ENCODE results near the gene LDLRAP1.
A peak's percentile ranks its signal among the peaks of the same experiment; 100 is the strongest.

The LDLRAP1 gene

DNA sequence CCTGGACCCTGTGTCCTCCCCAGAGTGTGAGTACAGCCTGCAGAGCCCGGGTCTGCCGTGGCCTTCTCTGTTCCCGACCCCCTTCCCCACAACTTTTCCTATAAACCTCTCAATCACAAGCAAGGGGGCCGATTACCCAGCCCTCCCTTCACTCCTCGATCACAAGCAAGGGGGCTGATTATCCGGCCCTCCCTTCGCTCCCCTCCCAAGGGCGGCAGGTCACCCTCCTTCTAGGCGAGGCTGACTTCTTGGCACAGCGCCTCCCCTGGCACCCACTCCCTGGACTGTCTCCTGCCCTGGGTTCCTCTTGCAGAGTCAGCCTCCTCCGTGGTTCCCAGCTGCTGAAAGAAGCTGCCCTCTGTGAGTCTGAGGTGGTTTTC is 12.3 kb upstream of the LDLRAP1 start:
- no peak for TF ChIP-seq CTCF (IDR thresholded peaks at IDR 0.05; ENCODE audit: insufficient read depth, low read length, poor library complexity, severe bottlenecking)
- H3K27me3 ChIP-seq (replicated peaks; ENCODE audit: control insufficient read depth, insufficient read depth, low read length): peaks cover 1% of the 10 kb centered on the region
- no peaks in the 10 kb centered on the region for H3K36me3 ChIP-seq (ENCODE audit: control insufficient read depth, insufficient read depth, low read length)
- no peak for DNase-seq (ENCODE audit: extremely low read depth, insufficient read length)
- no peak overlapping the region for H3K4me3 ChIP-seq (replicated peaks; ENCODE audit: low read depth, low read length)

DNA sequence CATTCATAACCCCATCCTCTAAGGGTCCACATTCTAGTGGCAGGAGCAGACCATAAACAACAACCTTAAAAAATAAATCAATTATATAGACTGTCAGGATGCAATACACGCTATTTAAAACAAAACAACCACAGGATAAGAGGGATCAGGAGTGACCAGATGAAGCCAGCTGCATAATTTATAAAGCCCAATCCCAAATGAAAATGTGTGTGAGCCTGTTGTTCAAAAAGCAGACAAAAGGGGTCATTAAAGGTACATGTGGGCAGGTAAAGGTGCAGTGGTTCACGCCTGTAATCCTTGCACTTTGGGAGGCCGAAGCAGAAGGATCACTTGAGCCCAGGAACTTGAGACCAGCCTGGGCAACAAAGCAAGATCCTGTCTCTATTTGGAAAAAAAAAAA is 10.4 kb upstream of the LDLRAP1 start:
- no peak for DNase-seq (ENCODE audit: extremely low read depth, insufficient read length)
- Histone ChIP-seq H3K4me3 (replicated peaks; ENCODE audit: low read depth, low read length) (no peak overlapping the region), H3K36me3 (ENCODE audit: control insufficient read depth, insufficient read depth, low read length) (no peaks in the 10 kb centered on the region), H3K27me3 (replicated peaks; ENCODE audit: control insufficient read depth, insufficient read depth, low read length) (peaks cover 1% of the 10 kb centered on the region)
- peak; percentile 14 for TF ChIP-seq CTCF (IDR thresholded peaks at IDR 0.05; ENCODE audit: insufficient read depth, low read length, poor library complexity, severe bottlenecking)

DNA sequence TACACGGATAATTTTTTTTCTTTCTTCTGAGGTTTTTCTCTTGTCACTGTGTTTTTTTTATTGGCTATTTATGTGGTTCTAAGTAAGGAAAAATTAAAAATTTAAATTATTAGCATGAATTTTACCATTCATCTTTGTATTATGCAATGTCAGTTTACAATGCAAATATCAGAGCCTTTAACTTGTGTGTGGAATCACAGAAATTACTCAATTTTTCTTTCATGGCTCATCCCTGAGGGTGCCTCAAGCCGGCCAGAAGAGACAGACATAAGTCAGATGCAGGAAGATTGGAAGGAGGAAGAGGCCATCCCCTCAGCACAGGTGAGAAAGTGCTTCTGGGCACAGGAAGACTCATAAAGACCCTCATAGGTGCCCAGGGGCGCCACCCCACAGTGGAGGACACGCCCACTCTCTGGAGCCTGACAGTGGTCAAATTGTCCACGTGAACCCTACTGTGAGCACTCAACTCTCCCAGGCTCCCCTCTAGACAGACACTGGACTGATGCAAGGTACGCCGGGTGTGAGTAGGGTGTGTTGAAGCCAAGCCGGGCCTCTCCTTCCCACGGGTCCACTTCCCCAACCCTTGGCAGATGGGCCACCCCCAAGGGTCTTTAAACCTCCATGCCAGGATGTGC is 9.5 kb upstream of the LDLRAP1 start:
- Histone ChIP-seq H3K4me3 (replicated peaks; ENCODE audit: low read depth, low read length) (no peak overlapping the region), H3K27me3 (replicated peaks; ENCODE audit: control insufficient read depth, insufficient read depth, low read length) (peaks cover 1% of the 10 kb centered on the region), H3K36me3 (ENCODE audit: control insufficient read depth, insufficient read depth, low read length) (no peaks in the 10 kb centered on the region)
- TF ChIP-seq CTCF (IDR thresholded peaks at IDR 0.05; ENCODE audit: insufficient read depth, low read length, poor library complexity, severe bottlenecking): no peak
- no peak for DNase-seq (ENCODE audit: extremely low read depth, insufficient read length)

DNA sequence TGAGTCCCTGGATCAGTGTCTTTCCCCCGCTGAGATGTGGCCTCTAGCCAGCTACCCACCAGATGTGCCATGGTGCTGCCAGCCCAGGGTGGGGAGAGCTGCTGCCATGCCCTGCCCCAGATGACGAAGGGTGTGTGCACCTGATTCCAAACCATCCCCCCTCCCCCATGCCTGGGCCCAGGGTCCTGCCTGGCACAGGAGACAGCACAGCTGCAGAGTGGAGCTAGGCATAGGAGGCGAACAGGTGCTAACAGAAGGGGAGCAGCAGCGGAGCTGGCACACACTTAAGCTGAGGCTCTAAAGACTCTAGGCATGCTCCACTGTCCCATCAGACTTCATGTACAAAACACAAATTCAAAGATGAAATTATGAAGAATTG is 9.0 kb upstream of the LDLRAP1 start:
- H3K36me3 ChIP-seq (ENCODE audit: control insufficient read depth, insufficient read depth, low read length): no peaks in the 10 kb centered on the region
- no peak overlapping the region for H3K4me3 ChIP-seq (replicated peaks; ENCODE audit: low read depth, low read length)
- peaks cover 1% of the 10 kb centered on the region for H3K27me3 ChIP-seq (replicated peaks; ENCODE audit: control insufficient read depth, insufficient read depth, low read length)
- no peak for TF ChIP-seq CTCF (IDR thresholded peaks at IDR 0.05; ENCODE audit: insufficient read depth, low read length, poor library complexity, severe bottlenecking)
- no peak for DNase-seq (ENCODE audit: extremely low read depth, insufficient read length)

DNA sequence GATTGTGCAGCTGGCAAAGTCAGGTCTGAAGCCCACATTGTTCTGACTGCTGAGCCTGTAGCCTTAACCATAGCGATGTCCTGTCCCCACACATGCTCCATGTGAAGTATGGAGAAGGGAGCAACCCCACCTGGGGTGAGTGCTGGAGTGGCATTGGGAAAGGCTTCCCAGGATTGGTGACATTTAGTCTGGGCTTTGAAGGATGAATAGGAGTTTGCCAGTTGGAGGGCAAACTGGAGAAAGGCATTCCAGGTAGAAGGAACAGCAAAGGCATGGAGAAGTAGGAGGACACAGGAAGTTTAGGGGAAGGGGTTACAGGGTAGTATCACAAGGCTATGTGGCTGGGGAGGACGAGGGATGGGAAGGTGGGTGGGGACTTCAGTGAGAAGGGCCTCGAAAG is 7.3 kb upstream of the LDLRAP1 start:
- no peak for DNase-seq (ENCODE audit: extremely low read depth, insufficient read length)
- Histone ChIP-seq H3K27me3 (replicated peaks; ENCODE audit: control insufficient read depth, insufficient read depth, low read length) (peaks cover 1% of the 10 kb centered on the region), H3K36me3 (ENCODE audit: control insufficient read depth, insufficient read depth, low read length) (no peaks in the 10 kb centered on the region), H3K4me3 (replicated peaks; ENCODE audit: low read depth, low read length) (no peak overlapping the region)
- no peak for TF ChIP-seq CTCF (IDR thresholded peaks at IDR 0.05; ENCODE audit: insufficient read depth, low read length, poor library complexity, severe bottlenecking)
